Spleen (tissue), 7 donors: ENCODE results near the gene ATL2.

Experiments
- POLR2A ChIP-seq, 3 donors: fragments of 450-650 bp; IDR thresholded peaks; one replicate each; pipeline ENCODE4 v1.5.1; 2017; ENCODE audit warnings: antibody characterized with exemption in 3 of 3, mild to moderate bottlenecking in 1 of 3
- TF ChIP-seq, protein P1 (sequence below), 11 experiments: fragments of 200-600 bp in 7 of 11; fragments of 450-650 bp in 4 of 11; sonication (generic) in 4 of 11; IDR thresholded peaks in 8 of 11; conservative IDR thresholded peaks in 3 of 11; 1 replicate in 7 of 11; 2 replicates in 4 of 11; pipeline versions ENCODE4 v1.4.0 to v1.8.0; 2016 to 2021; ENCODE audit warnings: antibody characterized with exemption in 11 of 11, inconsistent platforms in 4 of 11, mild to moderate bottlenecking in 1 of 11
- donor health status: DM: no; HTN: no; CAD: no; lungs with moderate emphysema.
- donor health status: DM: no; HTN: no; CAD: no.
- donor health status: DM: no; HTN: no; CAD: no.

DNA sequence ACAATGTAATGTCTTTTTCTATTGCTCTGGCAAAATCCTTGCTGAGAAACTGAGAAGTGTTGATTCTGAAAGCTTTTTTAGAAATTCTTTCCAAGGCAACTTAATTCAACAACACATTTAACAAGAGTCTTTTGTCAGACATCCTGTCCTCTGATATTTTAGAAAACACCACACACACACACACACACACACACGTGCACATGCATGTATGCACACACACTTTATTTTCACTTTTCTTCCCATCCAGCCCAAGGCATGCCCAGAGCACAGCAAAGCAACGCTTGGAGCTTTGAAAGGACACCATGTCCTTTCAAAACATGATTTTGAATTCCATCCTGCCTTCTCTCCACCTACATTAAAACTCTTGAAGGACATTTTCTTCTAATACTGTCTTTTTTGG, 116.1 kb downstream of the ATL2 start:
- TF ChIP-seq, protein P1, sequence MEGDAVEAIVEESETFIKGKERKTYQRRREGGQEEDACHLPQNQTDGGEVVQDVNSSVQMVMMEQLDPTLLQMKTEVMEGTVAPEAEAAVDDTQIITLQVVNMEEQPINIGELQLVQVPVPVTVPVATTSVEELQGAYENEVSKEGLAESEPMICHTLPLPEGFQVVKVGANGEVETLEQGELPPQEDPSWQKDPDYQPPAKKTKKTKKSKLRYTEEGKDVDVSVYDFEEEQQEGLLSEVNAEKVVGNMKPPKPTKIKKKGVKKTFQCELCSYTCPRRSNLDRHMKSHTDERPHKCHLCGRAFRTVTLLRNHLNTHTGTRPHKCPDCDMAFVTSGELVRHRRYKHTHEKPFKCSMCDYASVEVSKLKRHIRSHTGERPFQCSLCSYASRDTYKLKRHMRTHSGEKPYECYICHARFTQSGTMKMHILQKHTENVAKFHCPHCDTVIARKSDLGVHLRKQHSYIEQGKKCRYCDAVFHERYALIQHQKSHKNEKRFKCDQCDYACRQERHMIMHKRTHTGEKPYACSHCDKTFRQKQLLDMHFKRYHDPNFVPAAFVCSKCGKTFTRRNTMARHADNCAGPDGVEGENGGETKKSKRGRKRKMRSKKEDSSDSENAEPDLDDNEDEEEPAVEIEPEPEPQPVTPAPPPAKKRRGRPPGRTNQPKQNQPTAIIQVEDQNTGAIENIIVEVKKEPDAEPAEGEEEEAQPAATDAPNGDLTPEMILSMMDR (IDR thresholded peaks at IDR 0.05 in 8 of 11, conservative IDR thresholded peaks at IDR 0.05 in 3 of 11): no peak
- TF ChIP-seq POLR2A (IDR thresholded peaks at IDR 0.05): no peak
